GM13976 (cell line): ENCODE results near the gene NRF1.
"Not testable (repeated sequence)": the region's sequence is repeated elsewhere in the genome, so short reads cannot be mapped to it uniquely, and the experiment has no call there.

Source experiments
- DNase-seq: peaks from one replicate; pipeline ENCODE4 v3.0.0; 2012; ENCODE audit warnings: low spot score
- in situ Hi-C: fragments of 300-500 bp; cut with MboI; formaldehyde crosslinking; loops from one replicate; pipeline ENCODE4 v1.12.0; 2022; ENCODE audit warnings: low sequenced_read_pairs, mixed read lengths, inconsistent platforms; ENCODE audit not compliant: unreplicated experiment
- TF ChIP-seq, protein P1 (sequence below): IDR thresholded peaks from 2 replicates; pipeline ENCODE4 v1.5.1; 2012; ENCODE audit warnings: borderline replicate concordance, mild to moderate bottlenecking; ENCODE audit not compliant: insufficient read depth; ENCODE audit errors: extremely low read depth, missing control alignments, control extremely low read depth

The NRF1 gene

DNA sequence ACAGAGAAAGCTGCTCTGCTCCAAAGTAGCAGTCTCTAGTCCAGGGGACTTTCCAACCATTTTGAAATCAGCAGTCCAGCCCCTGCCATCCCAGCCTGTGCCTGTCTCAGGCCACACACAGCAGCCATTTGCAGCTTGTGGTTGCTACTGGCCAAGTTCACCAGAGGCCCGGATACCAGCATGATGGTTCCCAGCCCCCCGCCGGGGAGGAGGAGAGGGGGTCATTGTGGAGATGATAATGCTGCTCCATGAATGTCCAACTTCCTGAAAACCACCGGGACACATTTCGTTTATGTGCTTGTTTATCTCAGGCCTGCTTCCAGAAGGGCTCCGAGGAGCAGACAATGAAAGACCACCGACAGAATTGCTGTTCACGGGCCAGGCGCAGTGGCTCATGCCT, 181.2 kb downstream of the NRF1 start:
- no peak for DNase-seq
- in situ Hi-C loops, result no loop called here
- TF ChIP-seq, protein P1, sequence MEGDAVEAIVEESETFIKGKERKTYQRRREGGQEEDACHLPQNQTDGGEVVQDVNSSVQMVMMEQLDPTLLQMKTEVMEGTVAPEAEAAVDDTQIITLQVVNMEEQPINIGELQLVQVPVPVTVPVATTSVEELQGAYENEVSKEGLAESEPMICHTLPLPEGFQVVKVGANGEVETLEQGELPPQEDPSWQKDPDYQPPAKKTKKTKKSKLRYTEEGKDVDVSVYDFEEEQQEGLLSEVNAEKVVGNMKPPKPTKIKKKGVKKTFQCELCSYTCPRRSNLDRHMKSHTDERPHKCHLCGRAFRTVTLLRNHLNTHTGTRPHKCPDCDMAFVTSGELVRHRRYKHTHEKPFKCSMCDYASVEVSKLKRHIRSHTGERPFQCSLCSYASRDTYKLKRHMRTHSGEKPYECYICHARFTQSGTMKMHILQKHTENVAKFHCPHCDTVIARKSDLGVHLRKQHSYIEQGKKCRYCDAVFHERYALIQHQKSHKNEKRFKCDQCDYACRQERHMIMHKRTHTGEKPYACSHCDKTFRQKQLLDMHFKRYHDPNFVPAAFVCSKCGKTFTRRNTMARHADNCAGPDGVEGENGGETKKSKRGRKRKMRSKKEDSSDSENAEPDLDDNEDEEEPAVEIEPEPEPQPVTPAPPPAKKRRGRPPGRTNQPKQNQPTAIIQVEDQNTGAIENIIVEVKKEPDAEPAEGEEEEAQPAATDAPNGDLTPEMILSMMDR, result no peak

GRCh38 chr7:129793506-129794310, 182.2 kb downstream of the NRF1 start:
- TF ChIP-seq, protein P1, result no peak
- DNase-seq, result peak; percentile 19
- in situ Hi-C loops, result no loop called here

DNA sequence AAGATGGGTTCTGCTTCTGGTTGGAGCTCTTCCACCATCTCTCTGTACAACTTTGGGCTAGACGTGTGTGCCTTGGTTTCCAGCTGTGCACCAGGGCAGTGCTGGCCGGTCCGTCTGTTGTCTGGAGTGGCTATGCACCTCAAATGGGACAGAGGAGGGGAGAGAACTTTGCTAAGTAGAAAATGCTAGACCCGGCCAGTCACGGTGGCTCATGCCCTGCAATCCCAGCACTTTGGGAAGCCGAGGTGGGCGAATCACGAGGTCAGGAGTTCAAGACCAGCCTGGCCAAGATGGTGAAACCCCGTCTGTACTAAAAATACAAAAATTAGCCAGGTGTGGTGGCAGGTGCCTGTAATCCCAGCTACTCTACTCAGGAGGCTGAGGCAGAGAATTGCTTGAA, 182.9 kb downstream of the NRF1 start:
- not testable (repeated sequence) for DNase-seq

DNA sequence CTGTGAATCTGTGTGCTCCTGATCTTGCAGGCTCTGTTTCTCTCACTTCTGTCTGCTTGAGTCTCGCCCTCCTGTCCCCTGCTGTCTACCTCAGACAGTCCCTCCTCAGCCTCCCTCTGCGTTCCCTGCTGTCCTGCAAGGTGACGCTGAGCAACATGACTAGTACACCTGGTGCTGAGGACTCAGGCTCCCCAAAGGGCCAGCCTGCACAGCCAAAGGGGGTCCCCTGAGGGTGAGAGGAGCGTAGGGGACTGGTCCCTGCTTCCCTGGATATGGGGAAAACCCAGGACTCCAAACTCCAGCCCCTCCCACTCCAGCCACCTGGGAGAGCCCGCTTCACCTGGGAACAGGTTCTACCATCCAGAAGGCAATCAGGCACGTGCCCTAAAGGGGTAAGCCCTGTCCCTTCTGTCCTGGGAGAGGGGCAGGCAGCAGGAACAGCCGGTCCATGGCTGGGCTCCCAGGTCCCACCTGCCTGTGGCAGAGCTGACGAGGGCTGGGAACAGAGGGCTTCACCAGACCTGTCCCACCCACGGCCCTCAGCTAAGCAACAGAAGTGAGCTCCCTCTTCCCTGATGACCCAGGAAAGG, 184.8 kb downstream of the NRF1 start:
- in situ Hi-C loops, result no loop called here
- DNase-seq, result no peak
- TF ChIP-seq, protein P1, result no peak

More for the DNA sequence above, 182.9 kb downstream of the NRF1 start:
- in situ Hi-C loops, result not testable (repeated sequence)

DNA sequence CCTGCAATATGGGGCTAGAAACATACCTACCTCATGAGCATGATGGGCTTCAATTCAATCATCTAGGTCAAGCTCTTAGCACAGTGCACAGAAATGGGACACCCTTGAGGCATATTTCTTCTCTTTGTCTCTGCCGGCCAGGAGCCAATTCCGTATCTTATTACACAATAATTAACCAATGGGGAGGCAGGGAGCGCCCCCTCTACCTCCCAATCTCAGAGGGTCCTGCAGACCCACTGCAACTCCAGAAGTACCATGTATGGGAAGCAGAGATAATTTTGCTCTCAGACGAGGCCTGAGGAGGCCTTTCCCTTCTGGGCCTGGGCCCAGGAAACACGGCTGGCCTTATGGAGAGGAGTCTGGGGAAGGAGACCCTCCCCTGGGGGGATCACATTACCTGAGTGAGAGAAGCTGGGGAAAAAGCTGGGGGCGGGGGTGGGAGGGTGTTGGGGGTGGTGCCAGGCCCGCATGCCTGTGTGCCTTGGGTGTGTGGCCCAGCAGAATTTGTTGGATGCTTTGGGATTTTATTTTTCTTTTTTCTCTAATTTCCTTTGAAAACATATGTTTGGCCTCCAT, 185.8 kb downstream of the NRF1 start:
- TF ChIP-seq, protein P1, result no peak
- in situ Hi-C loops, result no loop called here
- no peak for DNase-seq

- DNase-seq, result no peak
- TF ChIP-seq, protein P1, result no peak
- in situ Hi-C loops, result no loop called here
These were observed 187.3 kb downstream of the NRF1 start for GRCh38 chr7:129798616-129799349.
